ENCODE results near the gene DCUN1D2. TPM values are rescaled to one million over a fixed set of nuclear protein-coding genes. Genes with fewer than 3 reads are reported as not detected.

The DCUN1D2 gene
- total RNA-seq, 2 donors from 2014 or later: 18.9 to 36.5 TPM

Other genes with a start within 250 kb of the DCUN1D2 start
- 10 to 100 TPM; 43.5 to 68.6 TPM for gene LAMP1, start 193.5 kb downstream of the DCUN1D2 start, total RNA-seq
- gene GRTP1, start 126.6 kb downstream of the DCUN1D2 start, total RNA-seq: under 1 TPM in 1 of 2 donors, not detected in 1; 0.95 TPM
- under 1 TPM in 1 of 2 donors, not detected in 1; 0.19 TPM for gene ADPRHL1, start 37.2 kb downstream of the DCUN1D2 start, total RNA-seq
- gene TFDP1, start 94.0 kb upstream of the DCUN1D2 start, total RNA-seq: 100 to 1,000 TPM in 1 of 2 donors, 10 to 100 TPM in 1; 95.1 to 173 TPM
- gene ATP4B, start 167.5 kb upstream of the DCUN1D2 start, total RNA-seq: not detected
- gene GRK1, start 176.5 kb upstream of the DCUN1D2 start, total RNA-seq: under 1 TPM in 1 of 2 donors, not detected in 1; 0.23 TPM